NCI-H2196 (cell line): ENCODE data around the gene SF3A2.
A peak's percentile ranks its signal among the peaks of the same experiment; 100 is the strongest.
"Not testable (repeated sequence)": the region's sequence is repeated elsewhere in the genome, so short reads cannot be mapped to it uniquely, and the experiment has no call there.

Experiments used
- DNase-seq: peaks from one replicate; lab custom pipeline; 2025; ENCODE audit not compliant: unreplicated experiment; lab: John Stamatoyannopoulos, UW

Gene SF3A2

DNA sequence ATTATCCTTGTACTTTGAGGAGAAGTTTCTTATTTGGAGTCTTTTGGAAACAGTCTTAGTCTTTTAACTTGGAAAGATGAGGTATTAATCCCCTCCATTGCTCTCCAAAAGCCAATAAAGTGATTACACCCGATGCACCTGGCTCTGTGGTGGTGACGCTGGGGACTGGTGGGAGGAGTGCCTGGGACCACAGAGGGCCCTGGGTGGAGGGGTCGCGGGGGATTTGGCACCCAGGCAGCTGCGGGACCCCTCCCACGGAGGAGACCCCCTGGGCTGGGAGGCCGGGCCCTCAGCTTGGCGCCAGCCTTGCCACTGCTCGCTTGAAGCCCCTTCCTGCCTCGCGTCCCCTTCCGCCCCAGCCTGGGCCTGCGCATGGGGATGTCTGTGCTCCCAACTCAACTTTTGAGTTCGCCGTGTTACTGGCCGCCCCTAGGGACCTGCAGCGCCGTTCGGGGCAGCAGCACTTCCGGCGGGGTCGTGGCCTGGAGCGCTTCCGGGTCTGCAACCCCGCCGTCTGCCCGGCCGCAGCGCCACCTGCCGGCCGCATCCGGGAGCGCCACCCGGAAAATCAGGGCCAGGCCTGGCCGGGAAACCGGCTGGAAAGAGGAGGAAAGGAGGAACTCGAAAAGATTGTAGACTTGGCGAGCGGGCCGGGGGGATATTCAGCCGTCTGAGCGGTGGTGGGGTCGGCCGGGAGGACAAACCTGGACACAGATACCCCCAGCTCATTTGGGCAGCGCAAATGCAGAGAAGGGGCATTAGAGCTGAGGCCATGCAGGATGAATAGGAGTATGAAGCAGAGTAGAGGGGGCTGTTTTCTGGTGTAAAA, 36.9 kb downstream of the SF3A2 start:
- peak; percentile 83 for DNase-seq

DNA sequence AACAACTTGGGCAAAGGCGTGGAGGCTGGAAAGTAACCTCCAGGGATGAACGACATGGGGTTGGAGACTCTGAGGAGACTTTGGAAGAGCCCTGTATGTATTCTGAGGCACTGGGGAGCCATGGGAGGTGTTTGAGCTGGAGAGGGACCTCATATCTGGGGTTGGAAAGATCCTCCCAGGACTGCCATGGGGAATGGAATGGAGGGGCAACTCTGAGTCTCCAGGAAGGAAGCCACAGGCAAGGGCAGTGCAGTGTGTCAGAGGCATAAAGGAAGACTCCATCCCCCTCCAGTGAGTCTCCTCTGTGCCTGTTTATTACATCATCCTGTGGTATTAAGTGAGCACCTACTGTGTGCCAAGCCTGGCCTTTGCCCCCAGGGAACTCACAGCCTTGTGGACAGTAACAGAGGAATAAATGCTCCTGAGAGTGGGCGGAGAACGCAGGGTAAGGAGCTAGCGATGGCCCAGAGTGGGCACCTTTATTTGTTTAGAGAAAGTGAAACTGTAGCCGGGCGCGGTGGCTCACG, 37.6 kb downstream of the SF3A2 start:
- no peak for DNase-seq

DNA sequence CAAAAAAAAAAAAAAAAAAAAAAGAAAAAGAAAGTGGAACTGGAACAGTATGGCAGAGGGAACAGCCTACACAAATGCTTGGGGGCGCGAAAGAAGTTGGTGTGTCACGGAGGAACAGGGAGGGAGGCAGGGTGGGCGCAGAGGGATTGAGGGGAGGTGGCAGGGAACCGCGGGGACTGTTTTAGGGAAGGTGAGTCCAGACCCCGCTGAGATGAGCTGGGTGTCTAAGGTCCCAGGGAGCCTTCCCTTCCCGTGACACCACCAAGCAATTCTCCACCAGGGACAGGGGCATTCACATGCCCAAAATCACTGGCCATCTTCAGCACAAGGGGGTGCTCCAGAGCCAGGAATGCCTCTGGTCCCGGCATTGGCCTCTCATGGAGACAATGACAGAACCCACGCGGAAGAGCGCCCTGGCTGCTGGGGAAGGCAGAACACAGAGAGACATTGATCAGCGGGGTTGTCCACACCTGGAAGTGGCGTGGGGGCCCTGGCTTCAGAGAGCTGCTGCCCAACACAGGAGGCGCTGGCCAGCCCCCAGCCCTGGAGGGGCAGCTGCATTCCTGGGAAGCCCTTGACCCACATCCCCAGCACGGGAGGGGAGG, 38.4 kb downstream of the SF3A2 start:
- peak; percentile 73 for DNase-seq

DNA sequence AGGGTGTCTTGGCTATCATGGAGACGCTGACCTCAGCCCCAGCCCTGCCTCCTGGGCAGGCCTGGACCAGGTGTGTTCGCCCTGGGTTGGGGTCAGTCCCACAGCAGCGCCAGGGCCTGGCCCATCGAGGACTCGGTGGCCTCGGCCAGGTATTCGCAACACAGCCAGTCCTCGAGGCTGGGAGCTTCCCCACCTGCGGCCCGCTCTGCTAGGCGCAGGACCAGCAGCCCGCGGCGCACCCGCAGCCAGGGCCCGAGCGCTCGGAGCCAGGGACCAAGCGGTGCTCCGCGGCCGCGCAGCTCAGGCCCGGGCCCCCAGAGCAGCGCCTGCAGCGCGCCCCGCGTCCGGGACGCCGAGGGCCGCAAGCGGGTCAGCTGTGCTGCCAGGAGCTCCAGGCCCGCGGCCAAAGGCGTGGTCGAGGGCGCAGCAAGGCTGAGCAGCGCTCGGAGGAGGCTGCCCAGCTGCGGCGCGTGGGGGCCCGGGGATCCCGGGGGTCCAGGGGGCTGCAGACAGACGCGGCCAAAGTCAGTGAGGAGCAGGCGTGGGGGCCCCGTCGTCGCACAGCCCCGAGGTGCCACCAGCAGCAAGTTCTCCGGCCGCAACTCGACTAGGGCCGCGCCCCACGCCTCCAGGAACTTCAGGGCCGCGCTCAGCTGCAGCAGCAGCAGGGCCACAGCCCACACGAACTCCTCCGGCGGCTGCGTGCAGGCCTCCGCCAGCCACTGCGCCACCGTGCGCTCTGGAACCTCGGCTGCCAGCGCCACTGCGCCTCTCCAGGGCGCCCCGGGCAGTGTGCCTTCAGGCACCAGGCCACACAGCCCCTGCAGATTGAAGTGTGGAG, 39.2 kb downstream of the SF3A2 start:
- no peak for DNase-seq

DNA sequence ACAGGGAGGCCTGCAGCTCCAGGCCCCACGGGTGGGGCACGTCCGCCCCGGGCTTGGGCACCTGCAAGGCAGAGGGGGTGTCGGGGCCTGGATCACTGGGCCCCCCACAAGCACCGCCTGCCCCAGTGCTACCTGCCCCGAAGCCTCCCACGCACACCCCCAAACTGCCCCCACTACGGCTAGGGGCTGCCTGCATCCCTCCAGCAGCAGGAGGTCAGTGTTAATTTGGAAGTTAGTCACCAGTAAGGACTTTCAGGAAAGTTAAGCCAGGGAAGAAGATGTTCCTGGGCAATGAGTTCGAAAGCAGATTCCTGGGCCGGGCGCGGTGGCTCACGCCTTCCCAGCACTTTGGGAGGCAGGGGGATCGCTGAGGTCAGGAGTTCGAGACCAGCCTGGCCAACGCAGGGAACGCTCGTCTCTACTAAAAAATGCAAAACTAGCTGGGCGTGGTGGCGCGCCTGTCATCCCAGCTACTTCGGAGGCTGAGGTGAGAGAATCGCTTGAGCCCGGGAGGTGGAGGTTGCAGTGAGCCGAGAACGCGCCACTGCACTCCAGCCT, 39.9 kb downstream of the SF3A2 start:
- DNase-seq = no peak

DNA sequence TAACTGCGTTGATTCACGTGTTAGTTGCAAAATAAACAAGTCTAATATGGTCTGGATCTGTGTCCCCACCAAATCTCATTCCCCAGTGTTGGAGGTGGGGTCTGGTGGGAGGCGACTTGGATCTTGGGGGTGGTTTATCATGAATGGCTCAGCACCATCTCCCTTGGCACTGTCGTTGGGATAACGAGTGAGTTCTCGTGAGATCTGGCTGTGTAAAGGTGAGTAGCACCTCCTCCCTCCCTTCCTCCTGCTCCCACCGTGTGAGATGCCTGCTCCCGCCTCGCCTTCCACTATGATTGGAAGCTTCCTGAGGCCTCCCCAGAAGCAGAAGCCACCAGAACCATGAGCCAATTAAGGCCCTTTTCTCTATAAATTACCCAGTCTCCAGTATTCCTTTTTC, 40.5 kb downstream of the SF3A2 start:
- DNase-seq = no peak

DNA sequence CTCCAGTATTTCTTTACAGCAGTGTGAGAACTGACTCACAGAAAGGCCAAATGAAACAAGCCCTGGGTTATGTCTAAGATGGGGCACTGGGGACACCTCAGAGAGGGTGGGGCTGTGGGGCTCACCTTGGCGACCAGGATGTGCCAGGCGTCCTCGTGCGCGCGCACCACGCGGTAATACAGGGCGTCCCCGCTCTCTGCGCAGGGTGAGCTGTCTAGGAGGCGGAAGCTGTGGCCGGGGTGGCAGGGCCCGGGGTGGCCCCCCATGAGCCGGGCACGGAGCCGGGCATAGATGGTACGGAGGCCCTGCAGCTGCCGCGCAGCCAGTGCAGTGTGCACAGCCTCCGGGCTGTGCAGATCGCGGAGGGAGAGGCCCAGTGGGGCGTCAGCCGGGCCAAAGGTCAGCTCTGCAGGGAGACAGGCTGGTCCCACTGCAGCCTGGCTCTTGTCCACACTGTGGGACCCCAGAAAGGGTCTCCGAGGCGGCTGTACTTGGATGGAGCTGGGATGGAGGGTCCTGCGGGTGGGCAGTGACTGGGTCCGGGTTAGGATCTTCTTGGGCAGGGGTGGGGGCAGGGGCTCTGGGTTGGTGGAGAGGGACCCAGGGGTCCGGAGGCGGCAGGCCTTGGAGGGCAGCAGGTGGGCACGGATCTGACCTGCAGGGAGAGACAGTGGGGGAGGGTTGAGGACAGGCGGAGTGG, 42.0 kb downstream of the SF3A2 start:
- DNase-seq = no peak

DNA sequence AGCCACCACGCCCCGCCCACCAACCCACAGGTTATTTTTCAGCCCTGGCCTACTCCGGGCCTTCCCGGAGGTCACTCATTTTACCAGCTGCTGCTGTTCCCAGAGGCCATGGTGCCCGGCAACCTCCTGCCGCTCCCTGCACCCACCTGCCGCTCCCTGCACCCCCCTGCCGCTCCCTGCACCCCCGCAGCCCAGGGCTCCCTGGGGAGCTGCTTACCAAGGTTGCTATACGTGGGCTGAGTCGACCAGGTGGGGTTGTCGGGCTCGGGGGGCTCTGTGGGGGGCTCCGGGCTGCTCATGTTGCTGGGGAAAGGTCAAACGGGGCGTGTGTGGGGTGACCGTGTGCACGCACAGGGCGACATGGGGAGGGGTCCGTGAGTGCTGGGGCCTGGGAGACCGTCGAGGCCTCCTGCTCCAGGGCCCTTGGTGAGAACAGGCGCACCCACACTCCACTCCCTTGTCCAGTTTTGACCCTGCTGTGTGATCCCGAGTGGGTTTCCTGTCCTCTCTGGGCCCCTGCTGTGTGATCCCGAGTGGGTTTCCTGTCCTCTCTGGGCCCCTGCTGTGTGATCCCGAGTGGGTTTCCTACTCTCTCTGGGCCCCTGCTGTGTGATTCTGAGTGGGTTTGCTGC, 44.1 kb downstream of the SF3A2 start:
- no peak for DNase-seq

DNA sequence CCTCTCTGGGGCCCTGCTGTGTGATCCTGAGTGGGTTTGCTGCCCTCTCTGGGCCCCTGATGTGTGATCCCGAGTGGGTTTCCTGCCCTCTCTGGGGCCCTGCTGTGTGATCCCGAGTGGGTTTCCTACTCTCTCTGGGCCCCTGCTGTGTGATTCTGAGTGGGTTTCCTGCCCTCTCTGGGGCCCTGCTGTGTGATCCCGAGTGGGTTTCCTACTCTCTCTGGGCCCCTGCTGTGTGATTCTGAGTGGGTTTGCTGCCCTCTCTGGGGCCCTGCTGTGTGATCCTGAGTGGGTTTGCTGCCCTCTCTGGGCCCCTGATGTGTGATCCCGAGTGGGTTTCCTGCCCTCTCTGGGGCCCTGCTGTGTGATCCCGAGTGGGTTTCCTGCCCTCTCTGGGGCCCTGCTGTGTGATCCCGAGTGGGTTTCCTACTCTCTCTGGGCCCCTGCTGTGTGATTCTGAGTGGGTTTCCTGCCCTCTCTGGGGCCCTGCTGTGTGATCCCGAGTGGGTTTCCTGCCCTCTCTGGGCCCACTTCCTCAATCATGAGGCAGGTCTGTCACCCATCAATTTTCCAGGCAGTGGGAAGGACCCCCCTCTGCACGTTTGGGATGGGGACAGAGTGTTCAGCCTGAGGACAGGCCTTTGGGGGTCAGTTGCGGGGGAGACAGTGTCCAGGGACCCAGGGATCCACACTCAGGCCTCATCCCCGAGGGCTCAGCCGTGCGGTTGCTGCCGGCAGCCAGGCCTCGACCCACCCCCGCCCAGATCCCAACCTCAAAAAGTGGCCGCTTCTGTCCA, 44.8 kb downstream of the SF3A2 start:
- not testable (repeated sequence) for DNase-seq

DNA sequence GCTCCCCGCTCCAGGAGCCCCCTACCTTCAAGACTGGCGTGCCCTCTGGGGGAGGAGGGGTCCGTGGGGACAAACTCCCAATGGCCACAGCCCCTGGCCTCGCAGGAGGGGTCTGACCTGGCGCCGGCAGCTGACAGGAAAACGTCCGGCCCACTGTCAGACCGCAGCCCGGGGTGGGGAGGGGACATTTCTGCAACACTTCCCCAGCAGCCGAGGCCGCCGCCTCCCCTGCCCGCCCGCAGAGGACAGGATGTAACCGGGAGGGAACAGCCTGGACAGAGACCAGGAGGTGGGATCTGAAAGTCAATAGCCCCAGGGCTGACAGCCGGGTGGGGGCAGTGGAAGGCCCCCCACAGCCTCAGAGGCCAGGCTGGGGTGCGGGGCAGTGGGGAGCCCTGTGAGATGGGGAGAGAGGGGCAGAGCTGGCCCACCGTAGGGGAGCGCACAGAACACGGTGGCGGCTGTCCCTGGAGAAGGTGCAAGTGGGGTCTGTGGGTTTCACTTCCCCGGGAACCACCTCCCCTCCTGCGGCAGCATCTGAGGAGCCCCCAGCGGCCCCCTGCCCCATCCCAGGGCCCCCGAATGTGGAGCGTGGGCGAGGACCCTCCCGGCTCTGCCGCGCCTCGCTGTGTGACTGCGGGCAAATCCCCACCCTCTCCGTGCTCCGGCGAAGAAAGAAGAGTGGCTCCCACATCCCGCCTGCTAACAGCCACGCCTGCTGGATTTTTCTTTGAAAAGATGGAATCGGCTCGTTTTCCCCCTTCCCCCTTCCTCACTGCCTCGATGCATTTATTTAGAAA, 45.6 kb downstream of the SF3A2 start, which contains the start of gene PEAK3:
Gene PEAK3 (minus strand): TSS at position 114 of the 800 bp plus-strand sequence. CDS start 1,244 bp downstream, outside the sequence.
- DNase-seq = no peak

DNA sequence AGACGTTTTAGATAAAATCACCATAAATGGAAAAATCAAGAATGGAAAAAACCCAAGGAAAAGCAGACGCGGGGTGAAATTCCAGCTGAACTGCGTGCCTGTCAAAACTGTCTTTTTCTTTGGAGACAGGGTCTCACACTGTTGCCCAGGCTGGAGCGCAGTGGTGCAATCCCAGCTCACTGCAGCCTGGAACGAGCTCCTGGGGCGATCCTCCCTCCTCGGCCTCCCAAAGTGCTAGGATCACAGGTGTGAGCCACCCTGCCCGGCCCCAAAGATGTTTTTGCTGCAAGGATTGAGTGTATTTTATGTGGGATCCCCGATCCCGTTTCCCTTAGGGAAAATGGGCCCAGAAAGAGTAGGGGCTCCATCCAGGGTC, 46.2 kb downstream of the SF3A2 start:
- DNase-seq = no peak

DNA sequence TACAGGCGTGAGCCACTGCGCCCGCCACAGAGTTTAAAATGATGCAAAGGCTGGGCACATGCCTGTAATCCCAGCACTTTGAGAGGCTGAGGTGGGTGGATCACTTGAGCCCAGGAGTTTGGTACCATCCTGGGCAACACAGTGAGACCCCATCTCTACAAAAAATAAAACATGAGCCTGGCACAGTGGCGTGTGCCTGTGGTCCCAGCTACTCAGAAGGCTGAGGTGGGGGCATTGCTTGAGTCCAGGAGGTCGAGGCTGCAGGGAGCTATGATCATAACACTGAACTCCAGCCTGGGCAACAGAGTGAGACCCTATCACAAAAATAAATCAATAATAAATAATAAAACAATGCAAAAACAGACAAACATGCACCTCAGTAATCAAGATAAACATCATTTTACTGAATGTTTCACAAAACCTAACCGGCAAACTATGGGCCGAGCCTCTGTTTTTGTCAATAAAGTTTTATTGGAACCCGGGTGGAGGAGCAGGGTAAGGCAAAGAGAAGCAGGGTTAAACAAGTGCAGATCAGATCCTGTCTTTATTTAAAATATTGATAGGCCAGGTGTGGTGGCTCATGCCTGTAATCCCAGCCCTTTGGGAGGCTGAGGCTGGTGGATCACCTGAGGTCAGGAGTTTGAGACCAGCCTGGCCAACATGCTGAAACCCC, 47.3 kb downstream of the SF3A2 start:
- no peak for DNase-seq

DNA sequence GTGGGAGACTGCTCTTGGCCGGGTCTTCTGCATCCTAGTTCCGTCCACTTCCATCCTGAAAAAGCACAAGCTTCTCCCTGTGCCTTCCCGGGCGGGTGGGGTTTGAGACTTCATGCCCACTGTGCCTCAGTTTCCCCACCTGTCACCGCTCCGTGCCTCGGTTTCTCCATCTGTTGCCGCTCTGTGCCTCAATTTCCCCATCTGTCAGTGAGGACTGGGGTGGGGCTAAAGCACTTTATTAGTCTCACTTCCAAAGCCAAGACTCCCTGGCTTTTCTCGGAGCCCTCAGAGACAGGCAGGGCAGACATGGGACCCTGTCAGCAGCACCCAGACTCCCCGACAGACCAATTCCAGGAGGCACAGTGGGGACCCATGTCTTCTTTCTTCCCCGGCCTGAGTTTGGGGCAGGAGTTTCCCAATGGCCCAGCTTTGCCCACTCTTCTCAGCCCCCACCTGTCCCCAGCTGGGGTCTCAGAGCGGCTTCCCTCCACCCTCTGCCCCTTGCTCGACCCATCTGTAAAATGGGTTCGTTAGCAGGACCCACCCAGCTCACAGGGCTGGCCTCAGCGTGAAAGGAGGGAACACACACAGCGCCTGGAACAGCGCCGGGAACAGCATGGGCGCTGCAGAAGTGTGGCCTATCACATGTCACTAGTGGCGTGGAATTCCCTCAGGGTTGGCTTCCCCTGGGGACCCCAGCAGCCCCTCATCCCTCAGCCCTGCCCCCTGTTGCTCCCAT, 49.9 kb downstream of the SF3A2 start:
- no peak for DNase-seq

DNA sequence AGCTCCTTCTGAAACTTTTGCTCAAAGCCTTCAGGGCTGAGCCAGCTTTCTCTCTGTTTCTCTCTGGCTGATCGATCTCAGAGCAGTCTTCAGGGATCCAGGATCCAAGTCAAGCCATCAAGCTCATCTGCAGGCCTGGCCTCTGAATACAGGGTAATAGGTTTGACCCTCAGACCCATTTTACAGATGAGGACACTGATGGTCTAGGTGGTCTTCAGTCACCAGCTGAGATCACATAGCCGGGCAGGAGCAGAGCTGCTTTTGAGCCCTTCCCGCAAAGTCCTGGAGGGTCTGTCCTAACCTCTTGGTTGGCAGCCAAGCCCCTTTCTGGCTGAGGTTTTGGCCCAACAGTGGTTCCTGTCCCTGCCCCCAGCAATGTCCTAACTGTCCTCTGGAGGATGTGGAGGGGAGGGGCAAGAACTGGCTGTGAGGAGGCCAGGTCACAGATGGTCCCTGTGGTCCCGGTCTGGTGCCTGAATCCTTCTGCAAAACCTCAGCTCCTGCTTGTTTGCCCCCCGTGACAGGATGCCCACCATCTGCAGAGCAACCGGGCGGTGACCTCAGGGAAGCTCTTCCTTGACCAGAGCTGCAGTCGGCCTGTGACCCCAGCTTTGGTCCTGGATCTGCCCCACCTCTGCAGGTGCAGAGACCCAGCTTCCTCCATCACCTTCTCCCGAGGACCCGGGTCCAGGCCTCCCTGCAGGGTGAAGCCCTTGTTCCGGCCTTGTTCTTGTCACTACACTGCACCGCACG, 51.1 kb downstream of the SF3A2 start:
- DNase-seq = no peak

DNA sequence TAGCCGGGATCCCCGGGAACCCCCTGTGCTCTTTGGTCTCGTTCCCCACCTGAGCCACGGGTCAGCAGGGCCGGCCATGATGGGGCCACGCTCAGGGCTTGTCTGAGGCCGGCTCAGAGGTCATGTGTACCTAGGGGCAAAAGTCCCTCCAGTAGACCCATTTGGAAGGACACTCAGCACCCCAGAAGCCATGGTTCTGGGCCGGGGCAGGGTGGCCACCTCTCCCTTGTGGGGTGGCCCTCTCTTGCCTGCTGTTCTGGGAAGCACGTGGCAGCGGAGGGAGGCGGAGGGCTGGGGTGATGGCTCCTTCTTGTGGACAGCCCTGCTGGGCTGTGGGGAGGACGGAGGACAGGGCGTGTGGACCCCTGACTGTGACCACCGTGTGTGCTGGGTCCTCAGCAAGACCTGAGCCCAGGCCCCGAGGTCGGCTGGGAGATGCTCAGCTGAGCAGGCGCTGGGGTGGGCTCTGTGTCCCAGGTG, 51.8 kb downstream of the SF3A2 start:
- DNase-seq = no peak
